Activated naive CD4-positive, alpha-beta T cell treated with anti-CD3 and anti-CD28 coated beads, Interleukin-2, amount 50 U/mL, for 24 hours (primary cell): Measurements from ENCODE around the gene SLC36A1.

Experiments used
- H3K27ac Mint-ChIP-seq: one replicate; pipeline ENCODE4 v1.8.0; 2021; ENCODE audit warnings: mild to moderate bottlenecking, mixed read lengths
- H3K27me3 Mint-ChIP-seq: one replicate; pipeline ENCODE4 v1.8.0; 2021; ENCODE audit warnings: mixed read lengths
- H3K36me3 Mint-ChIP-seq: one replicate; pipeline ENCODE4 v1.8.0; 2021; ENCODE audit warnings: mixed read lengths
- H3K4me1 Mint-ChIP-seq: one replicate; pipeline ENCODE4 v1.8.0; 2021; ENCODE audit warnings: mixed read lengths
- H3K4me3 Mint-ChIP-seq: one replicate; pipeline ENCODE4 v1.8.0; 2021; ENCODE audit warnings: mild to moderate bottlenecking, mixed read lengths
- H3K9me3 Mint-ChIP-seq: one replicate; pipeline ENCODE4 v1.8.0; 2021; ENCODE audit warnings: mixed read lengths

Gene SLC36A1

DNA sequence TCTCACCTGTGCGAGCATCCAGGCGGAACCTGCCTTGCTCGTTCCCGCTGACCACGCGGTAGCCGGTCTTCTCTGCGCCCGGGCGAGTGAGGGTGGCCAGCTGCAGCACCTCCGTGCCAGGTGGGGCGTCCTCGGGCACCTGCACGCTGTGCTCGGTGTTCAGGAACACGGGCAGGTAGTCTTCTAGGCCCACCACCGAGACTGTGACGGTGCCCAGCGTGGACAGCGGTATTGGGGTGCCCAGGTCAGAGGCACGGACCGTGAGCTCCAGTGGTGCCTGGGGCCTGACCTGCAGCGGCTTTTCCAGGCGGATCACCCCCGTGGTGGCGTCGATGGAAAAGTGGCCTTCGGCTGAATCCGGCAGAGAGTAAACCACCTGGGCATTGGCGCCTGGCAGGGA is 84.2 kb downstream of the SLC36A1 start:
- no peaks in the 10 kb centered on the region for H3K4me1 Mint-ChIP-seq
- H3K27me3 Mint-ChIP-seq = no peaks in the 10 kb centered on the region
- H3K9me3 Mint-ChIP-seq = no peaks in the 10 kb centered on the region
- H3K36me3 Mint-ChIP-seq = no peaks in the 10 kb centered on the region
- no peak overlapping the region for H3K4me3 Mint-ChIP-seq
- no peak overlapping the region for H3K27ac Mint-ChIP-seq

DNA sequence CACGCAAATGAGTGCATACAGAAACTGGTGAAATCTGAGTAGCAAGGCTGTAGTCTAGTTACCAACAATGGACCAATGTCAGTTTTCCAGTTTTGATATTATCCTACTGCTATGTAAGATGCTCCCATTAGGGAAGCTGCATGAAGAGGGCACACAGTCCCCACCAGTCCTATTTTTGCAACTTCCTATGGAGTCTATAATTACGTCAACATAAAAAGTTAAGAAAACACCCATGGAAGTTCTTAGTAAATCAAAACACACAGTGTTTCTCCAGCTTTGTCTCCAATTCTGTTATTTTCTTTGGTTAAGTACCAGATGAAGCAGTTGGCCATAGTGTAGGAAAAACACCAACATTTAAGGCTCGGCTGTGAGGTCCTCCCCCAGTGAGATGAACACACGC is 85.0 kb downstream of the SLC36A1 start:
- no peaks in the 10 kb centered on the region for H3K27me3 Mint-ChIP-seq
- no peaks in the 10 kb centered on the region for H3K36me3 Mint-ChIP-seq
- no peak overlapping the region for H3K27ac Mint-ChIP-seq
- H3K9me3 Mint-ChIP-seq = no peaks in the 10 kb centered on the region
- H3K4me1 Mint-ChIP-seq = no peaks in the 10 kb centered on the region
- H3K4me3 Mint-ChIP-seq = no peak overlapping the region

DNA sequence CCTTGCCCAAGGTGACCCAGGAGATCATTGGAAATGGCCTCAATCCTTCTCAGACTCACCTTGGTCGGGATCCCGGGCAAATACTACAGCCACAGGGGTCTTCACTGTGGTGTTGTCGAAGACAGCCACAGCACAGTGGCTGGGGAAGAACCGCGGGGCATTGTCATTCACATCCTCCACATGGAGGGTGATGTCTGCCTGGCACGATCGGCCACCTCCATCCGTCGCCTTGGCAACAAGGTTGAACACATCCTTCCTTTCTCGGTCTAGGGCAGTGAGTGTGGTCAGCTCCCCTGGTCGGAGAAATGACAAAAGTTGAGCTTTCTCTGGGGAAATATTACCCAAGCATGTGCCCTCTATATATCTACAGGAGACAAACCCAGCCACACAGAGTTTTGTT is 86.9 kb downstream of the SLC36A1 start:
- Mint-ChIP-seq H3K9me3 (no peaks in the 10 kb centered on the region), H3K27ac (no peak overlapping the region), H3K4me1 (no peaks in the 10 kb centered on the region), H3K27me3 (no peaks in the 10 kb centered on the region), H3K4me3 (no peak overlapping the region), H3K36me3 (no peaks in the 10 kb centered on the region)

DNA sequence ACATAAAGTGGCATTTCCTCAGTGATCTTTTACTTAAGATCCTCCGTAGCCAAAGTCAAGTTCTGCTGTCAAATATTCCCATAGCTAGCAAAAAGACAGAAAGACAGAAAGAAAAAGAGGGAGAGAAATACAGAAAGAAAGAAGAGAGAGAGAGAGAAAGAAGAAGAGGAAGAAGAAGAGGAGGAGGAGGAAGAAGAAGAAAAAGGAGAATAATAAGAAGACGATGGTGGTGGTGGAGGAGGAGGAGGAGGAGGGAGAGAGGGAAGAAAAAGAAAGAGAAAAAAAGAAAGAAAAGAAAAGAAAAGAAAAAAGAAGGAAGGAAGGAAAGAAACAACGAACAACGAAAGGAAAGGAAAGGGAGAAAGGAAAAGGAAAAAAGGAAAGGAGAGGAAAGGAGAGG is 89.6 kb downstream of the SLC36A1 start:
- Mint-ChIP-seq H3K4me3 (no peak overlapping the region), H3K9me3 (no peaks in the 10 kb centered on the region), H3K27ac (no peak overlapping the region), H3K36me3 (no peaks in the 10 kb centered on the region), H3K27me3 (no peaks in the 10 kb centered on the region), H3K4me1 (no peaks in the 10 kb centered on the region)

DNA sequence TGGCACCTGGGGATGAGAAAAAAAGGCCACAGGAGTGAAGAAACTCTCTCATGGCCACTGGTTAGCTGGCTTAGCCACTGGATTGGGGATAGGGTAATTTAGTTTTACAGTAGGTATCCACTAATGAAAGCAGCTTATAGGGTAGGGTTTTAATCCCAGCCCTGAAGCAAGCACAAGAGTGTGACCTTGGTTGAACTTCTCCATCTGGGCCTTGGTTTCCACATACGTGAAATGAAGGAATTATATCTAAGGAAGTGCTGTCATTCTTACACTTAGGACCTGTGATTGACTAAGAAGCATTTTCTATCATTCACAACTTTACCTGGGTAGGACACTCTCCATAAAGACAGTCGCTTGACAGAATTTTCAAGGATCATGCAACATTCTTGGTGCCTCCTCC is 94.2 kb downstream of the SLC36A1 start:
- H3K4me1 Mint-ChIP-seq = no peaks in the 10 kb centered on the region
- H3K9me3 Mint-ChIP-seq = no peaks in the 10 kb centered on the region
- peaks cover 2% of the 10 kb centered on the region for H3K27me3 Mint-ChIP-seq
- no peak overlapping the region for H3K27ac Mint-ChIP-seq
- H3K4me3 Mint-ChIP-seq = no peak overlapping the region
- H3K36me3 Mint-ChIP-seq = no peaks in the 10 kb centered on the region
